ENCODE data around the gene DAAM2. TPM values are rescaled to one million over a fixed set of nuclear protein-coding genes. Genes with fewer than 3 reads are reported as not detected.

The DAAM2 gene
- total and polyA plus RNA-seq, 2 donors (not counting 3 experiments of a cell fraction or from before 2014, with no cell fraction given), result 0.42 to 0.44 TPM

DNA sequence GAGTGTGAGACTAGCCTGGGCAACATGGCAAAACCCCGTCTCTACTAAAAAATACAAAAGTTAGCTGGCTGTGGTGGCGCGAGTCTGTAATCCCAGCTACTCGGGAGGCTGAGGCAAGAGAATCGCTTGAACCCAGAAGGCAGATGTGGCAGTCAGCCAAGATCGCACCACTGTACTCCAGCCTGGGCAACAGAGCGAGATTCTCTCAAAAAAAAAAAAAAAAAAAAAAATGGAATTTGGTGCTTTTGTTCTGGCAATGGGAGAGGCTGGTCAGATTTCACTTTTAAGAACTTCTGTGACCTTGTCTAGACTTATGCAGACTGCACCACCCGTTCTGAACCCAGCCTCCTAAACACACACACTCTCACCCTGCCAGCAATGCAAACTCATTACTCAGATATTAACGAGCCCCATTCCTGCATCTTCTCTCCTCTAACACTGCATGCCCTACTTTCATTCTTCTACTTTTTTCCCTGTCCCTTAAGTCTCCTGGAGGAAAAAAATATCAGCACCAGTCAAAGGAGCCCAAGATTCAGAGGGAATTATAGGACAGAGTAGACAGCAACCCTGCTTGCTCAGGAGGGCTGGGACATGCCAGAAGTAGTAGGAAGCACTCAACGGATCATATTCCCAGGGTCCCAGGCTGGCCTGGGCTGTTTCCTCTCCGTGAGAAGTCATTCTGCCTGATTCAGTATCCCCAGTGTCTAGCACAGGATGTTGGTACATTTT, 137.7 kb downstream of the DAAM2 start:
- no peaks in the 10 kb centered on the region for H3K79me2 ChIP-seq (ENCODE audit: control insufficient read depth, insufficient read depth, low read length)
- DNase-seq (ENCODE audit: low read depth, low spot score) (peak; percentile 3), FAIRE-seq (no peak)
- dilution Hi-C loops (cut with MboI; ENCODE audit: extremely low pct_ligation_motif_present, low sequenced_read_pairs) (no loop called here), intact Hi-C loops (cut with micrococcal nuclease) (loop anchor here (10.0 kb wide), 1 partner anchor 505 kb away; no protein-coding TSS in a partner anchor)
- H4K20me1 ChIP-seq (replicated peaks; ENCODE audit: control insufficient read depth, extremely low read depth, insufficient read depth, low read length), result no peaks in the 10 kb centered on the region
- no peaks in the 10 kb centered on the region for H3K9me3 ChIP-seq (replicated peaks; ENCODE audit: control insufficient read depth, insufficient read depth, low read length)
- H3K36me3 ChIP-seq (ENCODE audit: control insufficient read depth in 2 of 2, extremely low read depth in 1 of 2, insufficient read depth in 2 of 2, low read length in 2 of 2), result peaks cover 0 to 2% of the 10 kb centered on the region in 2 experiments
- BruUV-seq (replicated peaks), result no TSS peak
- no peak overlapping the region for H3K4me3 ChIP-seq (replicated peaks in 1 of 3; ENCODE audit: insufficient read depth in 1 of 3, low read depth in 1 of 3, low read length in 3 of 3)
- H3K27ac ChIP-seq (ENCODE audit: insufficient read depth, low read depth, low read length), result no peak overlapping the region
- no peaks in the 10 kb centered on the region for H3K9me1 ChIP-seq (replicated peaks; ENCODE audit: control insufficient read depth, extremely low read depth, insufficient read depth, low read length)
- H3K27me3 ChIP-seq (ENCODE audit: control insufficient read depth in 2 of 2, insufficient read depth in 2 of 2, low read length in 2 of 2), result no peaks in the 10 kb centered on the region
- no peak overlapping the region for H3K4me2 ChIP-seq (ENCODE audit: insufficient read depth, low read length)
- CTCF ChIA-PET, result no interaction called here
- H3K9ac ChIP-seq (replicated peaks; ENCODE audit: extremely low read depth, insufficient read depth, low read length), result no peak overlapping the region
- peaks cover 9% of the 10 kb centered on the region for H3K4me1 ChIP-seq (ENCODE audit: control insufficient read depth, extremely low read depth, insufficient read depth, low read length)
- no peak overlapping the region for H2AFZ ChIP-seq (ENCODE audit: low read depth, low read length)
- POLR2A ChIA-PET, result no interaction called here
- TF ChIP-seq, protein P1, sequence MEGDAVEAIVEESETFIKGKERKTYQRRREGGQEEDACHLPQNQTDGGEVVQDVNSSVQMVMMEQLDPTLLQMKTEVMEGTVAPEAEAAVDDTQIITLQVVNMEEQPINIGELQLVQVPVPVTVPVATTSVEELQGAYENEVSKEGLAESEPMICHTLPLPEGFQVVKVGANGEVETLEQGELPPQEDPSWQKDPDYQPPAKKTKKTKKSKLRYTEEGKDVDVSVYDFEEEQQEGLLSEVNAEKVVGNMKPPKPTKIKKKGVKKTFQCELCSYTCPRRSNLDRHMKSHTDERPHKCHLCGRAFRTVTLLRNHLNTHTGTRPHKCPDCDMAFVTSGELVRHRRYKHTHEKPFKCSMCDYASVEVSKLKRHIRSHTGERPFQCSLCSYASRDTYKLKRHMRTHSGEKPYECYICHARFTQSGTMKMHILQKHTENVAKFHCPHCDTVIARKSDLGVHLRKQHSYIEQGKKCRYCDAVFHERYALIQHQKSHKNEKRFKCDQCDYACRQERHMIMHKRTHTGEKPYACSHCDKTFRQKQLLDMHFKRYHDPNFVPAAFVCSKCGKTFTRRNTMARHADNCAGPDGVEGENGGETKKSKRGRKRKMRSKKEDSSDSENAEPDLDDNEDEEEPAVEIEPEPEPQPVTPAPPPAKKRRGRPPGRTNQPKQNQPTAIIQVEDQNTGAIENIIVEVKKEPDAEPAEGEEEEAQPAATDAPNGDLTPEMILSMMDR (IDR thresholded peaks at IDR 0.05; ENCODE audit: extremely low read depth in 1 of 2, insufficient read depth in 1 of 2, low read depth in 1 of 2, low read length in 2 of 2), result no peak
- TF ChIP-seq POLR2A (IDR thresholded peaks at IDR 0.05; ENCODE audit: low read depth, low read length), result no peak
- TF ChIP-seq EZH2 (IDR thresholded peaks at IDR 0.05; ENCODE audit: borderline replicate concordance, low read depth, low read length, severe bottlenecking), result no peak
- TF ChIP-seq, protein P2, sequence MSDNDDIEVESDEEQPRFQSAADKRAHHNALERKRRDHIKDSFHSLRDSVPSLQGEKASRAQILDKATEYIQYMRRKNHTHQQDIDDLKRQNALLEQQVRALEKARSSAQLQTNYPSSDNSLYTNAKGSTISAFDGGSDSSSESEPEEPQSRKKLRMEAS (IDR thresholded peaks at IDR 0.05; ENCODE audit: insufficient read depth, insufficient read length), result no peak

DNA sequence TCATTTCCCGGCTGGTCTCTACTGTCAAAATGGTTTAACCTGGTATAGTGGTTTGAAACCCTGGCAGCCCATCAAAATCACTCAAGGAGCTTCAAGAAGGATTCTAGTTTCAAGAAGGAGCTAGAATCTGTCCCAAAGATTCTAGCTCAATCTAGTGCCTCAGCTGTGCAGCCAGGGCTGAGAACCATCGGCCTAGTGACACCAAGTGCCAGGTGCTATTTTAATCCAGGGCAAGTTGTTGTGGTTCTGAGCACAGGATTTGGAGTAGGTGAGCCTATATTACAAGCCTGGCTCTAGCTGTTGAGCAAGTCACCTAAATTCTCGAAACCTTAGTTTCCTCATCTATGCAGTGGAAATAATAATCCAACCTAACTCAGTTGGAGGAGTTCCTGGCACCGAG, 138.4 kb downstream of the DAAM2 start:
- Histone ChIP-seq H3K27me3 (ENCODE audit: control insufficient read depth in 2 of 2, insufficient read depth in 2 of 2, low read length in 2 of 2) (peaks cover 0 to 2% of the 10 kb centered on the region in 2 experiments), H3K4me3 (replicated peaks in 1 of 3; ENCODE audit: insufficient read depth in 1 of 3, low read depth in 1 of 3, low read length in 3 of 3) (no peak overlapping the region), H3K9ac (replicated peaks; ENCODE audit: extremely low read depth, insufficient read depth, low read length) (no peak overlapping the region), H3K79me2 (ENCODE audit: control insufficient read depth, insufficient read depth, low read length) (no peaks in the 10 kb centered on the region), H3K4me1 (ENCODE audit: control insufficient read depth, extremely low read depth, insufficient read depth, low read length) (peaks cover 9% of the 10 kb centered on the region), H4K20me1 (replicated peaks; ENCODE audit: control insufficient read depth, extremely low read depth, insufficient read depth, low read length) (no peaks in the 10 kb centered on the region), H3K27ac (ENCODE audit: insufficient read depth, low read depth, low read length) (no peak overlapping the region), H3K4me2 (ENCODE audit: insufficient read depth, low read length) (no peak overlapping the region), H3K9me1 (replicated peaks; ENCODE audit: control insufficient read depth, extremely low read depth, insufficient read depth, low read length) (no peaks in the 10 kb centered on the region), H3K36me3 (ENCODE audit: control insufficient read depth in 2 of 2, extremely low read depth in 1 of 2, insufficient read depth in 2 of 2, low read length in 2 of 2) (no peaks in the 10 kb centered on the region), H3K9me3 (replicated peaks; ENCODE audit: control insufficient read depth, insufficient read depth, low read length) (no peaks in the 10 kb centered on the region), H2AFZ (ENCODE audit: low read depth, low read length) (no peak overlapping the region)
- ChIA-PET CTCF (no interaction called here), POLR2A (no interaction called here)
- TF ChIP-seq, protein P1 (IDR thresholded peaks at IDR 0.05; ENCODE audit: extremely low read depth in 1 of 2, insufficient read depth in 1 of 2, low read depth in 1 of 2, low read length in 2 of 2), result no peak
- no peak for TF ChIP-seq EZH2 (IDR thresholded peaks at IDR 0.05; ENCODE audit: borderline replicate concordance, low read depth, low read length, severe bottlenecking)
- TF ChIP-seq, protein P2 (IDR thresholded peaks at IDR 0.05; ENCODE audit: insufficient read depth, insufficient read length), result no peak
- no peak for TF ChIP-seq JUN (IDR thresholded peaks at IDR 0.05; ENCODE audit: borderline replicate concordance, insufficient read depth, insufficient read length, low read depth)
- TF ChIP-seq MYC (IDR thresholded peaks at IDR 0.05; ENCODE audit: low read depth, low read length), result no peak
- TF ChIP-seq GATA2 (IDR thresholded peaks at IDR 0.05; ENCODE audit: insufficient read depth, insufficient read length, low read depth, low read length), result no peak
- TF ChIP-seq POLR2A (IDR thresholded peaks at IDR 0.05; ENCODE audit: low read depth, low read length), result no peak
- no peak for TF ChIP-seq FOS (IDR thresholded peaks at IDR 0.05; ENCODE audit: borderline replicate concordance, insufficient read depth, low read length)
- TF ChIP-seq POLR2AphosphoS5 (IDR thresholded peaks at IDR 0.05; ENCODE audit: insufficient read depth, low read depth, low read length), result no peak
- FAIRE-seq (no peak), DNase-seq (ENCODE audit: low read depth, low spot score) (no peak)
- dilution Hi-C loops (cut with MboI; ENCODE audit: extremely low pct_ligation_motif_present, low sequenced_read_pairs), result no loop called here
- BruUV-seq (replicated peaks), result no TSS peak
- intact Hi-C loops (cut with micrococcal nuclease), result loop anchor here (10.0 kb wide), 1 partner anchor 506 kb away; no protein-coding TSS in a partner anchor
